Head of caudate nucleus (tissue), 42 donors: ENCODE data around the gene ERGIC1.

Experiments
- DNase-seq, 42 donors: peaks; one replicate each; pipeline versions ENCODE4 v3.0.0 to v3.0.0-alpha.2; 2020 to 2021; ENCODE audit warnings: mixed read lengths in 7 of 42
- intact Hi-C: fragments of 100-400 bp; cut with DNase I; formaldehyde crosslinking; loops from one replicate; pipeline ENCODE4 v1.15.0; 2022

Gene ERGIC1

DNA sequence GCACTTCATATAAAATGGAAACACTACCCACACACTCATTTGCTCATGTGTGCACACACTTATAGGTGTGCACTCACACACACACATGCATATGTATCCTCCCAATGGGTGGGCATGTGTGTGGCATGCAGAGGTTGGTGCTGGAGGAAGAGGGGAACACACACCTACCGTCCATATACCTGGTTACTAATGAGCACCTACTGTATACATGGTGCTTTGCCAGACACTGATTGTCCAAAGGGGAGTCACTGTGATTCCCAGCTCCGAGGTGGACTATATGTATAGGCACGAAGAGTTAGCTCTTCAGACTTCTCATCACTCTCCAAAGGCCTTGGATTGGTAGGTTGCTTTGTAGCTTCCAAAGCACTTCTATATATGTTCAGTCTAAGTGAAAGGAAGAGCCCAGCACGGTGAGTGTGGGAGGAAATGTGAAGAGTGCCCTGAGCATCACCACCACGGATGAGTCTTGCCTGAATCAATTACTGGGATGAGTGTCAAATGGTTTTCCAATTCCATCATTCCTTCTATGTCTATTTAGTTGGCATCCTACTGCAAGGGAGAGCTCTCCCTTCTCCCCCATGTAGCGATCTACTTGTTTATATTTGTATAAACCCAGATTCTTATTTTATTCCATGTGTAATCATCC, 12.6 kb upstream of the ERGIC1 start:
- no peak for DNase-seq
- intact Hi-C loops: no loop called here

DNA sequence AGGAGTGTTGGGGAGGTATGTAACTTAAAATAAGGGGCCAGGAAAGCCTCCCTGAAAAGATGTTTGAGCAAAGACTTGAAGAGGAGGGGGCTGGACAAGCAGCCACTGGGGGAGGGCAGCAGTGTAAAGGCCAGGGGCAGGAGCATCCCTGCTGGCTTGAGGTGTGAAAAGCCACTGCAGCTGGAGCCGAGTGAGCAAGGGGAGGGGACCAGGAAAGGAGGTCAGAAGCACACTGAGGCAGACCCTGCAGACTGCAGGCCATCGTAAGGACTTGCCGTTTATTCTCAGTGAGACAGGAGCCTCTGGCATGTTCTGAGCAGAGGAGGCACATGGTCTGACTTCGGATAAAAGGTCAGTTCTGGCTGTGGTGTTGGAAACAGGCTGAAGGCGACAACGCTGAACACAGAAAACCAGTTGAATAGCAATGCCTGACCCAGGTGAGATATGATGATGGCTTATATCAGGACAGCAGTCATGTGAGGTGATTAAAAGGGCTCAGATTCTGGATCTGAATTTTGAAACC, 10.2 kb upstream of the ERGIC1 start:
- DNase-seq: no peak
- intact Hi-C loops: no loop called here

DNA sequence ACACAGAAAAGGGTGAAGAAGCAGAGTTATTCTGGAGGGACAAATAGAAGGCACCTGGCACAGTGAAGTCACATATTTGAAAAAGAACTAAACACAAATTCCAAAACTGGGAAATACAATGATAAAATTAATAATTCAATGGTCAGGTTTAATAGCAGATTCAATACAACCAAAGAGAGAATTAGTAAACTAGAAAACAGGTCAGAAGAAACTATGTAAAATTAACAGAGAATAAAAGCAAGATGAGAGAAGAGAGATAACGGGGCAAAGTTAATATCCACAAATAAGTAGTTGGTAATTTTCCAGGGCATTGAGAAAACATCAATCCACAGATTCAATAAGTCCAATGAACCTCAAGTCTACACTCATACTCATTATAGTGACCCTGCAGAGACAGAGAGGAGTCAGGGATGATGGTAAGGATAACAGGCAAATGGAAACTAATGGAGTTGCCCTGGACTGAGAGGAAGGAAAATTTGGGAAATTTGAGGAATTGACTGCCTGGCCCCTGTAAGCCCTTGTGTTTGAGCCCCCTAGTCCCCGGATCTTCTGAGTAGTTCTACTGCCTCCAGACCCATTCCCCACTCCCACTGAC, 8.3 kb upstream of the ERGIC1 start:
- intact Hi-C loops: no loop called here
- DNase-seq: no peak

DNA sequence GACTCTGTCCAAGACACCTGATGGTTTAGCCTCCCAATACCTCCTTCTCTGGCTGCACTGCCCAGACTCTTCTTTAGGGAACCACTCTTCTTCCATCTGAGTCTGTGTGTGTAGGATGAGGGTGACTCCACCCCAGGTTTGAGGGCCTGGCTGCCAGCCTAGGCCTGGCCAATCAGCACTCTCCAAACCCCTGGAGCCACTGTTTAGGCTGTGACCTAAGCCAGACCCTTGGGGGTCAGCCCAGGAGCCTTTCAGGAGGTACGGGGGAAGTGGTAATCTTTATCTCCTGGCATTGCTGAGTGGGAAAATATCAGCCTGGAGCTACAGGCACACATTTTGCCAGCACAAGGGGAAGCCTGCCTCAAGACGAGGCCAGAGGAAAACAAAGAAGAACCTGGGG, 6.2 kb upstream of the ERGIC1 start:
- intact Hi-C loops: no loop called here
- DNase-seq: no peak

DNA sequence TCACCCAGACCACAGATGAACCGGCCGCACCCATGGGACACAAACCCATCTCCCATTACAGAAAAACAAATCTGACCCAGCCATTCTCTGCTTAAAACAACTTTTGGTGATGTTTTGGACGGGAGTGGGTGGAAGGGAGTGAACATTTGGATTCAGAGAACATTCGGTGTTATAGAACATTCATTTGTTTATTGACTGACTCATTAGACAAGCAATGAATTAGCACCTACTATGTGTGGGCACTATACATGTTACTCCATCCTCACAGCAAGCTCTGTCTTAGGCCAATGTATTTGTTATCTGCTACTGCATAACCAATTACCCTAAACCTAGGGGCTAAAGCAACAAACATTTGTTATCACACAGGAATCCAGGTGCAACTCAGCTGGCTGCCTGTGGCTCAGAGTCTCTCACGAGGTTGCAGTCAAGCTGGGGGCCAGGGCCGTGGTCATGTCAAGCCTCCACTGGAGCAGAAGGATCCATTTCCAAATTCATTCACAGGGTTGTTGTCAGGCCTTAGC, 5.1 kb upstream of the ERGIC1 start:
- no peak for DNase-seq
- intact Hi-C loops: no loop called here

DNA sequence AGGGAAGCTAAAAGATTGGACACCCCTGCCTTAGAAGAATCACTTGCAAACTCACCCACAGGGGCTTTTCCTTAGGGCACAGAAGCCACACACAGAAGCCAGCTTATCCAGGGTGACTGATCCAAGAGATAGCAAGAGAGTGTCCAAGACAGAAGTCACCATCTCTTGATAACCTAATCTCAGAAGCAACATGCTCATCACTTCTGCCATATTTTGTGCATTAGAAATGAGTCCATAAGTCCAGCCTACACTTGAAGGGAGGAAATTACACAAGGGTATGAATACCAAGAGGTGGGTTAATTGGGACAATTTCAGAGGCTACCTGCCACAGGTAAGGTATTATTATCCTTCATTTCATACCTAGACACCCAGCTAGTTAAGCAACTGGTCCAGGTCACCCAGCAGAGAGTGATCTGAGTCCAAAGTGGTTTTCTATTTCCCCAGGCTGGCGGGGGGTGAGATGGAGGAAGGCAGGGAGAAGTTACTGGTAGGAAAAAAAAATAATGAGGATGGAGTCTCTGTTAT, 3.7 kb upstream of the ERGIC1 start:
- intact Hi-C loops: loop anchor here (10.0 kb wide), 1 partner anchor 56 kb away; the partner anchor contains the start of gene DUSP1
- DNase-seq: no peak

DNA sequence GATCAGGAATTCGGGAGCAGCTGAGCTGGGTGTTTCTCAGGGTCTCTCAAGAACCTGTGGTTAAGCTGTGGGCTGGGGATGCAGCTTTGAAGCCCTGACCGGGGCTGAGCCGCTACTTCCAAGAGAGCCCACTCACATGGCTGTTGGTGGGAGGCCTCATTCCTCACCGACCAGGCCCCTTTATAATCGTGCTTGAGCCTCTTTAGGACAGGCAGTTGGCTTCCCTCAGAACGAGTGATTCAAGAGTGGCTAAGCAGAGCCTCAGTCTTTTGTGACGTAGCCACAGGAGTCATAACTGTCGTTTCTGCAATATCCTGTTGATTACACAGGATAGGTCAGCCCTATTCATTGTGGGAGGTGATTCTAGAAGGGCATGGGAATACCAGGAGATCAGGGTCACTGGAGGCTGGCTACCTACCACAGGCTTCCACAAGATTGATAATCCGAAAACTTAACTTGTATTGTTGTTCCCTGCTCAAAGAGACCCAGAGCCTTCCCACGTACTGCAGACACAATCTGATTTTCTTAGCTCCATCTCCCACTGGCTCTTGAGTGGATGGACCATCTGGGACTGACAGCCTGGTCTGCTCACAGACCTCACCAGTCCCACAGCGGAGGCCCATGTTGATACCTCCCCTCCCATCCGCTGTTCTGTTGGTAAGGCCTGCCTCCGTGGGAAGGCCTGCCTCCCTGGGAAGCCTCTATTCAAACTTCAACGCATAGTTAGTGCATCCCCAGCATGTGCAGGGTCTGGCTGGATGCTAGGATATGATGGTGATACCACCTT, 3.0 kb upstream of the ERGIC1 start:
- DNase-seq: no peak
- intact Hi-C loops: loop anchor here (10.0 kb wide), 1 partner anchor 56 kb away; the partner anchor contains the start of gene DUSP1

DNA sequence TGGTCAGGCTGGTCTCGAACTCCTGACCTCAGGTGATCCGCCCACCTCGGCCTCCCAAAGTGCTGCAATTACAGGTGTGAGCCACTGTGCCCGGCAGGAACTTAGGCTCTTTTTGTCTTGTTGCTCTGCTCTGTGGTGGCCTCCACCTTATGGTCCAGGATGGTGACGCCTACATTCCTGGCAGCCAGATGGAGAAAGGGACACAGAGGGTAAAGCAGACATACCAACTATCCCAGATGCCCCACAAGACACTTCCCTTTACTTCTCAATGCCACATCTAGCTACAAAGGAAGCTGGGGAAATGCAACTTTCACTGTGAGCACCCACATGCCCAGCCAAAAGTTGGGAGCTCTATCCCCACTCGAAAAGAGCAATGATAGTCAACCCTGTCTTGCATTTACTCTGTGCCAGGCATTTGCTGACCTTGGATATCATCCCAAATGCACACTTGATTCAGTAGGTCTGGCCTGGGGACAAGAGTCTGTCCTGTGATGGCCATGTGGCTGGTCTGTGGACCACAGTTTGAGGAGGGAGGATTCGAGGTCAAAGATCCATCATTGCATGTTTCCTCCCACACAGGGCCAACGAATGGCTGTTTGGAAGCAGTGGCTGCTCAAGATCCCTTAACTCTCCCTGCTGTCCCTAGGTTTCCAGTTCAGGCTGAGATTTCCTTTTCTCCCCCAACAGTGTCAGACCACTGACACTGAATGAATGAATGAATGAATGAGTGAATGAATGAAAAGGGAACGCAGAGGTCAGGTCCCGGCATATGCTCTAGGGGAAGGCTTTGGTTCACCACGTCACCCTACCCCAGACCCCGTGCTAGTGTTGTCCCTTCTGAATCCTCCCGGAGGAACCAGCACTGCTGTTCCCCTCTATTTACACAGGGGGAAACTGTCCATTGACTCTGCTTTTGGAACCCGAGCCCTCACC, 1.4 kb upstream of the ERGIC1 start:
- no peak for DNase-seq
- intact Hi-C loops: loop anchor here (10.0 kb wide), 1 partner anchor 58 kb away; the partner anchor contains the start of gene DUSP1

DNA sequence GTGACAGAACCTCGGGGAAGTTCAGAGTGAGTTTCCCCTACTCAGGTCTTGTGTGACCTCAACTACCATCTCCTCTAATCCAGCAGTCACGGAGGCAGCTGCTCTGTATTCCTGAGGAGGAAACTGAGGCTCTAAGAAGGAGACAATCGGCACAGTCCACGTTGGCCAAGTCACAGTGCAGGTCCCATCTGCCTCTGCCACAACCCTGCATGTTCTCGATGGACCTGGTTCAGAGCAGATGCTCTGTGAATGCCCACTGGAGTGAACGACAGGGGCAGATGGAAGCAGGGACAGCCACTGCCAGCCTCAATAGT, 722 bp upstream of the ERGIC1 start:
- DNase-seq: no peak
- intact Hi-C loops: loop anchor here (10.0 kb wide), 1 partner anchor 59 kb away; the partner anchor contains the start of gene DUSP1

DNA sequence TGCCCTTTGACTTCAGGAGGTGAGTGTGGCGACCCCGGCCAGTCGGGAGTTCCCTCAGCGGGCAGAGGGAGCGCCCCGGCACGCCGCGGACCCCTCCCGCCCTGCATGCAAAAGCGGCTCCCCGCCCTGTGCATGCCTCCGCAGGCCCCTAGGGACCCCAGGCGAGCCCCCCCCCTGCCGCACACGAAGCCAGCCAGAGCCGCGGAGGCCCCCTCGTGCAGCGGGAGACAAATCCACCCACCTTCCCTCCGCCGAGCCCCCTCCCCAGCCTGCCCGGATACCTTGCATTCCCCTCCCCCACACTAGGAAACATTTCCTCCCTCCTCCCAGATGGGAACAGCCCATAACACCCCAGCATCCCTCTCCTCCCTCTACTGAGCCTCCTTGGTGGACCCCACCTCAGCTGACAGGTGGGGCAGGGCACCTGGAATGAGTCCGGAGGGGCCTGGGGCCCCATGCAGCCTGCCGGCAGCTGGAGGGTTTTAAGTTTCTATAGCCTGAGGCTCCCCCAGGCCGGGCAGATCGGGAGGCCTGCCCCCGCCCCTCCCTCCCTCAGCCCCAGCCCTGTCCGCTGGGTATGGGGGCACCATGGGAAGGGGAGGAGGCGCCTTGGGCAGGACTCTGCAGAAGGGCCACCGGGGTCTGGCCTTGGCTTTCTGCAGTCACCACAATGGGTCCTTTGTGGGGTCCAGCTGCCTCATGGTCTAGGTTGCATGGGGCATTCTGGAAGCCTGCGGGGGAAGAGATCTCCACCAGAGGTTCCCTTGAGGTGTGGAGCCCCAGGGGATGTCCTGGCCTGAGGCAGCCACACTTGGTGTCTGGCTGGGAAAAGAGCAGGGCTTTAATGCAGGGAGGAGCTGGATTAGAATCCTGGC, 601 bp downstream of the ERGIC1 start:
- intact Hi-C loops: loop anchor here (10.0 kb wide), 1 partner anchor 60 kb away; the partner anchor contains the start of gene DUSP1
- DNase-seq: peak in 37 of 42 donors; percentile 14 to 76 (median 44)

DNA sequence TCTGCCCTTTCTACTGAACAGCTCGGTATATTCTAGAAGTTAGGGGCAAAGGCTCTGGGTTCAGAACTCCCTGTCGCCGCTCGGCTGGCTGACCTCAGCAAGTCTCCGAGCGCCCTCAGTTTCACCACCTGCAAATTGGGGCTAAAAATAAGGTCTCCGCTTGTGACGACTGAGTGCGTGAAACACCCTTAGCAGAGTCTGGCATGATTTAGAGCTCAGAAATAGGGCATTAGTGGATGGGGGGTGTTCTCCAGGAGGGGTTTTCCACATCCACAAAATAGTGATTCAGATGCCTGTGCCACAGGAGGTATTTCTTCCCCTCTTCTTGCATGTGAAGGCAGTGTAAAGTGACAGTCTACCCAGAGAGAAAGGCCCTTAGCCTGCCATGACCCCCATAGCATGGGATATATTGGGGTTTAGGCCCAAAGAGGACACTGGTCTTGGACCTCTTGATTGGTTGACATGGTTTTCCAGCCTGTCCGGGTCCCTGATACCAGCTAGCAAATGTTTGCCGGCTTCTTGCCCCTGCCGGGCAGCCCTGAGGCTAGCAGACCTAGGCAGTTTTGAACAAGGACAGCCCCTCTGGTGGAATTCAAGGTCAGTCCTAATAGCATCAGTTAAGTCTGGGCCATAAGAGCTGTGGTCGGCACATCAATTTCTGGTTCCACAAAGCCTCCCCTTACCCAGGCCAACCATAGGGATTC, 1.4 kb downstream of the ERGIC1 start:
- DNase-seq: no peak
- intact Hi-C loops: loop anchor here (10.0 kb wide), 1 partner anchor 61 kb away; the partner anchor contains the start of gene DUSP1

DNA sequence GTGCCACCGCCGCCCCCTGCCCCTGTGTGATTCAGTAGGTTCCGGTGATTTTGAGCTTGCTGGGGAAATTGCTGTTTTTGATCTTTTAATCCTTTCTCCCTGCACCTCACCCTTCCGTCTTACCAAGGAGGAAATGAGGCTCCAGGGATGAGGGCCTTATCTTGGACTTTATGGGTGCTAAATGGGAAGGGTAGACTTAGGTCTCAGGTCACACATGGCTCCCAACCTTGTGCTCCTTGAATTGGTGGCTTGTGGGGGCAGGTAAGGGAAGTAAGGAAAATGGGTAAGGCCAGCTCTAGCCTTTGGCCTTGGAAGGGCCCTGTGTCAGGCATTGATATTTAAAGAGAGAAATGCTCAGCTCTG, 1.9 kb downstream of the ERGIC1 start:
- DNase-seq: no peak
- intact Hi-C loops: loop anchor here (10.0 kb wide), 1 partner anchor 61 kb away; the partner anchor contains the start of gene DUSP1

DNA sequence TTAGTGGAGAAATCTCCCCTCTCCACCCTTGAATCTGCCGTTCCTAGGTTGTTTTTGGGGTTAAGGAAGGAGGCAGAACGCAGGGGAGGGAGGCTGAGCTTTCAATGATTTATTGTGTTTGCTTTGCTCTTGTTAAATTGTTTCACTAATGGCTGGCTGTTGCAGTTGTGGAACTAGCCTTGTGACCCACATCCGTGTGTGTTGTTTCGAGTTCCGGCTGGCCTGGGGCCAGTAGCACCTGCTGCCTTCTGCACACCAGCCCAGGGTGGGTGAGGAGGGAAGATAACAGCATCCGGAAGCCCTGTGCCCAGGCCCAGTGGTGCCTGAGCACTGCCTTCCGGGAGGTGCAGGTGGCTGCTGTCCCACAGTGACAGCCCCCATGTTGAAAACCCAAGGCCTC, 3.6 kb downstream of the ERGIC1 start:
- intact Hi-C loops: loop anchor here (10.0 kb wide), 1 partner anchor 63 kb away; the partner anchor contains the start of gene DUSP1
- DNase-seq: peak in 15 of 42 donors; percentile 21 to 59 (median 39)

DNA sequence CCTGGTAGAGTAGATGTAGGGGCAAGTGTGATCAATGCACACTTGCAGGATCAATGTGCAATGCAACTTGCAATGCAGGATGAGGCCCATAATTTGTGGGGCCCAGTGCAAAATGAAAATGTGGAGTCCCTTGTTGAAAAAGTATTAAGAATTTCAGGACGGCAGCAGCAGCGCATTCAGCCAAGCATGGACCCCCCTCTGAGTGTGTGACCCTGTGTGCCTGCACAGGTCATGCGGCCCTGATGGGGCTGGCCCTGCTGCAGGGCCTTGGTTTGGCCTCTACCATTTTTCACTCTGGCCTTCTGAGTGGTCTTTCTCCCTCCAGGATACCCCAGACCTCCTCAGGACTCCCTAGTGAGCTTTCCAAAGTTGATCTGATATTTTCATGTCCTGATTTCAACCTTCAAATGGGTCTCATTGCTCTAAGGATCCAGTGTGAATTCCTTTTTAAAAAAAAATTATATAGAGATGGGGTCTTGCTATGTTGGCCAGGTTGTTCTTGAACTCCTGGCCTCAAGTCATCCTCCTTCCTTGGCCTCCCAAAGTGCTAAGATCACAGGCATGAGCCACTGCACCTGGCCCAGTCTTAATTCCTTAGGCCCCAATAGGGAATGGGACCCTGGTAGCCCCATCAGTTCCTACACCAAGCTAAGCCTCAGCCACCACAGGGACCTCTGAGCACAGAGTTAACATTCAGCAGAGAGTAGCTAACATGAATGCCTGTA, 4.3 kb downstream of the ERGIC1 start:
- no peak for DNase-seq
- intact Hi-C loops: loop anchor here (10.0 kb wide), 1 partner anchor 64 kb away; the partner anchor contains the start of gene DUSP1

DNA sequence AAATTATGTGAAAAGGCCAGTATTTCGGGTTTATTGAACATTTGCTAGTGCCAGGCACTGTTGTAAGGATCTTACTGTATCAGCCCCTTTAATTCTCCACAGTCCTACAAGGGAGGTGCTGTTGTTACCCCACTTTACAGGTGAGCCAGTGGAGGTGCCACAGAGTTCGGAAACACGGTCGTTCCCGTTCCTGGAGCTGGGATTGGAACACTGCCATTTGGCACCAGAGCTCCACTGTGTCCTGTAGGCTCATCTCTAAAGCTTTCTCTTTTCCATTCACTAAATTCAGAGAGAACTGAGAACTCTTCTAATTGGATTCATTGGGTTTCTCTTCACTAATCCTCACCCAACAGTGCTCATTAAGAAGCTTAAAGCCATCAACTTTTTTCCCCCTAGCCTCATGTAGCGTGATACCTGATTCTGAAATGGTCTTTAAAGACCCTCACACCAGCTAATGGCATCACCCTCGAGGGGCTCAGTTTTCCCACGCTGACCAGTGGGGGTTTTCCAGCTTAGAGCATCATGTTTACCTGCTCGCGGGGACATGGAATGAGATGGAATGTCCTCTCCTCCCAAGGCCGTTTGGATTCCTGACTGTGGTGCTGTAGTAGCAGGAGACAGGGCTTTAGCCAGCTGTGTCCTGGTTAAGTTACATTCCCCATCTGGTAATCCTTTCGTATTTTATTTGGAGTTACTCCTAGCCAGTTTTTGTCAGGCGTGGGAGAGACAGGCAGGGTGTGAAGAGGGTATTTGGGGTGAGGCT, 5.8 kb downstream of the ERGIC1 start:
- peak in 1 of 42 donors; percentile 28 for DNase-seq
- intact Hi-C loops: loop anchor here (10.0 kb wide), 1 partner anchor 65 kb away; the partner anchor contains the start of gene DUSP1
